Heart left ventricle (tissue), 16 donors: ENCODE results near the gene OXNAD1. TPM values are rescaled to one million over a fixed set of nuclear protein-coding genes. Genes with fewer than 3 reads are reported as not detected.

Source experiments
- ATAC-seq, 4 donors: fragments of 200-7000 bp; cut with Tn5 transposase; one replicate each; pipeline ENCODE4 v1.9.1; 2020 to 2022; ENCODE audit warnings: moderate library complexity in 4 of 4, mild to moderate bottlenecking in 3 of 4, moderate number of reproducible peaks in 1 of 4
- DNase-seq, 5 donors: peaks; one replicate each; pipeline ENCODE4 v3.0.0-alpha.2; 2020
- H3K27ac ChIP-seq, 12 donors: fragments of 200-600 bp; sonication (generic) in 4 of 12; one replicate each; pipeline versions ENCODE4 v1.5.0 to v1.8.0; 2016 to 2022; ENCODE audit warnings: mild to moderate bottlenecking in 2 of 12
- H3K27me3 ChIP-seq, 9 donors: fragments of 200-600 bp; sonication (generic) in 2 of 9; one replicate each; pipeline versions ENCODE4 v1.5.1 to v1.8.0; 2016 to 2022; ENCODE audit warnings: mild to moderate bottlenecking in 3 of 9
- H3K36me3 ChIP-seq, 9 donors: fragments of 200-600 bp; sonication (generic) in 2 of 9; one replicate each; pipeline versions ENCODE4 v1.5.0 to v1.8.0; 2018 to 2022; ENCODE audit warnings: mild to moderate bottlenecking in 2 of 9
- H3K4me1 ChIP-seq, 12 donors: fragments of 200-600 bp; sonication (generic) in 4 of 12; one replicate each; pipeline versions ENCODE4 v1.5.0 to v1.8.0; 2016 to 2022; ENCODE audit warnings: mild to moderate bottlenecking in 3 of 12
- H3K4me3 ChIP-seq, 12 donors: fragments of 200-600 bp; sonication (generic) in 4 of 12; one replicate each; pipeline versions ENCODE4 v1.5.0 to v1.8.0; 2017 to 2022; ENCODE audit warnings: mild to moderate bottlenecking in 9 of 12, moderate library complexity in 4 of 12
- H3K9me3 ChIP-seq, 12 donors: fragments of 200-600 bp; sonication (generic) in 4 of 12; one replicate each; pipeline versions ENCODE4 v1.5.0 to v1.8.0; 2016 to 2022; ENCODE audit warnings: mild to moderate bottlenecking in 1 of 12
- POLR2A ChIP-seq, 2 donors: fragments of 450-650 bp; IDR thresholded peaks; one replicate each; pipeline ENCODE4 v1.6.1; 2017; ENCODE audit warnings: antibody characterized with exemption in 2 of 2, mild to moderate bottlenecking in 2 of 2, moderate library complexity in 2 of 2
- WGBS, 4 donors: extraction: QIAGEN DNeasy Blood & Tissue Kit in 2 of 4; methylation state at CpG; one replicate each; pipeline versions ENCODE4 v1.1.5 to v1.1.7; 2013 to 2018; 5-methylcytosine and 5-hydroxymethylcytosine counted together
- intact Hi-C, 10 donors: fragments of 100-400 bp; cut with DNase I; formaldehyde crosslinking; loops; one replicate each; pipeline versions ENCODE4 v1.11.1 to v1.14.2; 2022
- polyA plus RNA-seq, 2 donors: library from polyadenylated mRNA; stranded (reverse); fragments of 200-250 nt; gene quantifications; one replicate each; pipeline ENCODE4 v1.2.3, GENCODE V29; 2013
- total RNA-seq, 9 donors: library from RNA; depleted of rRNA in 2 of 9; stranded (reverse); fragments of >200 nt in 2 of 9; fragmentation: NEBNext Ultra II Directional in 3 of 9; extraction: Animal tissue kit (Norgen Biotek cat#: 25700) in 3 of 9; gene quantifications; one replicate each; pipeline versions ENCODE4 v1.1.0 to v1.2.4, GENCODE V29; 2016 to 2023
- TF ChIP-seq, protein P1 (sequence below), 12 donors: fragments of 200-600 bp; sonication (generic) in 4 of 12; IDR thresholded peaks; one replicate each; pipeline versions ENCODE4 v1.5.0 to v1.8.0; 2018 to 2022; ENCODE audit warnings: antibody characterized with exemption in 12 of 12, mild to moderate bottlenecking in 5 of 12
- donor health status: ischemic (EF 13 %, LVEDD 7.1; RV severe dilation, severe dysfunction).
- donor health status: healthy with polysubstance abuse.
- donor health status: DM: no; HTN: yes; CAD: no.
- donor health status: DM: no; HTN: no; CAD: no.
- donor health status: ischemic (EF 25% LVEDD 6.9; RV normal size, moderate dysfunction).
- donor health status: ischemic (EF 25% LVEDD 5.7; RV mildly dilated, moderate dysfunction).
- donor health status: healthy.
- donor health status: DM: yes; HTN: yes; CAD: no.
- donor health status: ischemic (EF 35%, LVEDD 5.7; RV mildly dilated, moderate dysfunction).
- donor health status: nonischemic (EF 11% LVEDD 7.7; RV severe dilation, severe dysfunction).
- donor health status: DM: yes; HTN: yes; CAD: no.
- donor health status: PGD.
- donor health status: ischemic (EF 29% LVEDD 5.4; RV normal size, mild dysfunction).
- donor health status: nonischemic (EF 23%, LVEDD 6.1; RV moderate dilation, normal function).

OXNAD1 gene
- total and polyA plus RNA-seq, 11 donors = 7.3 to 26.9 (median 18.1) TPM

DNA sequence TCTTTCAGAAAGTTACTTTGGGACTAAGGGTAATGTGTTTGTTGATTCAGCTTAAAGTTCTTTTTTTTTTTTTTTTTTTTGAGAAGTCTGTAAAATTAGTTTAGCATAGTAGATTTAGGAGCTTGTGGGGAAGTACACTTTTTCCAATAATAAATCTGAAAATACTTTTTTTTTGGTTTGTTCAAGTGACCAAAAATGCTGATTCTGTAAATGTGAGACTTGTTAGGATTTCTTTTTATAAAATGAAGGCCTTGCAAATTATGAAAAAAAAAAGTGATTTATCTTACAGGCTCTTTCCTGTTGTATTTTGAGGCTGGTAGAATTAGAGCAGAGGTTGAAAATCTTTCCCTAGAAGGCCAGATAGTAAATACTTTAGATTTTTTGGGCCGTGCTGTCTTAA lies 7.6 kb downstream of the OXNAD1 start:
- H3K27me3 ChIP-seq = no peaks in the 10 kb centered on the region
- no peak for ATAC-seq
- 68 to 77% (median 72%) methylated on average over 1 of the region's 1 CpG for WGBS, 4 donors
- no peak for TF ChIP-seq POLR2A (IDR thresholded peaks at IDR 0.05)
- TF ChIP-seq, protein P1, sequence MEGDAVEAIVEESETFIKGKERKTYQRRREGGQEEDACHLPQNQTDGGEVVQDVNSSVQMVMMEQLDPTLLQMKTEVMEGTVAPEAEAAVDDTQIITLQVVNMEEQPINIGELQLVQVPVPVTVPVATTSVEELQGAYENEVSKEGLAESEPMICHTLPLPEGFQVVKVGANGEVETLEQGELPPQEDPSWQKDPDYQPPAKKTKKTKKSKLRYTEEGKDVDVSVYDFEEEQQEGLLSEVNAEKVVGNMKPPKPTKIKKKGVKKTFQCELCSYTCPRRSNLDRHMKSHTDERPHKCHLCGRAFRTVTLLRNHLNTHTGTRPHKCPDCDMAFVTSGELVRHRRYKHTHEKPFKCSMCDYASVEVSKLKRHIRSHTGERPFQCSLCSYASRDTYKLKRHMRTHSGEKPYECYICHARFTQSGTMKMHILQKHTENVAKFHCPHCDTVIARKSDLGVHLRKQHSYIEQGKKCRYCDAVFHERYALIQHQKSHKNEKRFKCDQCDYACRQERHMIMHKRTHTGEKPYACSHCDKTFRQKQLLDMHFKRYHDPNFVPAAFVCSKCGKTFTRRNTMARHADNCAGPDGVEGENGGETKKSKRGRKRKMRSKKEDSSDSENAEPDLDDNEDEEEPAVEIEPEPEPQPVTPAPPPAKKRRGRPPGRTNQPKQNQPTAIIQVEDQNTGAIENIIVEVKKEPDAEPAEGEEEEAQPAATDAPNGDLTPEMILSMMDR (IDR thresholded peaks at IDR 0.05) = no peak
- no peak for DNase-seq
- H3K9me3 ChIP-seq = no peaks in the 10 kb centered on the region
- H3K4me3 ChIP-seq = no peak overlapping the region
- intact Hi-C loops = no loop called here
- no peak overlapping the region for H3K27ac ChIP-seq
- peaks cover 0 to 18% (median 11%) of the 10 kb centered on the region in 12 donors for H3K4me1 ChIP-seq
- peaks cover 0 to 78% (median 62%) of the 10 kb centered on the region in 9 donors for H3K36me3 ChIP-seq

DNA sequence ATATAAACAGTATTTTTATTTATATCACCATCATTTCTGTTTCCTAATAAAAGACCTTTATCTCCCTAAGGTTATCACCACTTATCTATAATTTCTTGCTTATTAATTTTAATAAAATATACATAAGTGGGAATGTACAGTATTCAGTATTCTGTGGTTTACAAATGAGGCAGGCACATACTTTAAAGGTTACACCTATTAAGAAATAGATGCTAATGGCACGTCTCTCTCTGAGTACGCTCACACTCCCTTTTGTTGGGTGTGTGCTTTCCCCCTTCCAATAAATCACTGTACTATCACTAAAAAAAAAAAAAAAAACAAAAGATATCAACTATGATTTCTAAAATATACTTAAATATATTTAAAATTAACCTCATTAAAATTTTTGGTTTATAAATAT lies 8.9 kb downstream of the OXNAD1 start:
- no peak overlapping the region for H3K4me3 ChIP-seq
- no peak for ATAC-seq
- no peak for DNase-seq
- H3K36me3 ChIP-seq = peaks cover 0 to 84% (median 67%) of the 10 kb centered on the region in 9 donors
- no peaks in the 10 kb centered on the region for H3K27me3 ChIP-seq
- intact Hi-C loops = no loop called here
- WGBS, 4 donors = 94 to 96% (median 95%) methylated on average over 2 of the region's 2 CpGs
- no peaks in the 10 kb centered on the region for H3K9me3 ChIP-seq
- TF ChIP-seq POLR2A (IDR thresholded peaks at IDR 0.05) = no peak
- TF ChIP-seq, protein P1 (IDR thresholded peaks at IDR 0.05) = no peak
- no peak overlapping the region for H3K27ac ChIP-seq
- H3K4me1 ChIP-seq = peaks cover 0 to 13% (median 5%) of the 10 kb centered on the region in 12 donors

DNA sequence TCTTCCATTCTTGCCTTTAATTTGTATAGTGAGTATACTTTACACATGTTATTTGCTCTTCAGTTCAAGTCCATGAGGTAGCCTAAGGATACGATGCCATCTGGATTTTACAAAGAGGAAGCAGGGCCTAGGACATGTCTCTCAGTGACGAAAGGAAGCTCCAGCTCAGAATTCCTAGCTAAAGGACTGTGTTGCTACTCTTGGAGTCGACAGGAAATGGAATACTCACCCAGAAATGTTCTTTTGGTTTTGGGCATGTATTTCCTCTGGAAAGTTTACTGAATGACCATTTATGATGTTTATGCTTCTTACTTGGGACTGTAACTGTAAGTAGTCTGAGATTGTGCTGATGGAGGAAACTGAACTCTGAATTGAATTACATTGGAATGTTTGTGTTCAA lies 12.5 kb downstream of the OXNAD1 start:
- intact Hi-C loops = no loop called here
- Histone ChIP-seq H3K4me3 (no peak overlapping the region), H3K36me3 (peaks cover 0 to 68% (median 41%) of the 10 kb centered on the region in 9 donors), H3K9me3 (no peaks in the 10 kb centered on the region), H3K27ac (peak overlapping the region in 8 of 12 donors; percentile 3 to 47 (median 36)), H3K27me3 (no peaks in the 10 kb centered on the region), H3K4me1 (peaks cover 0 to 19% (median 10%) of the 10 kb centered on the region in 12 donors)
- ATAC-seq (peak in 3 of 4 donors; percentile 24 to 80 (median 36)), DNase-seq (no peak)
- TF ChIP-seq POLR2A (IDR thresholded peaks at IDR 0.05) = no peak
- TF ChIP-seq, protein P1 (IDR thresholded peaks at IDR 0.05) = no peak
- 54 to 68% (median 60%) methylated on average over 3 of the region's 3 CpGs for WGBS, 4 donors

DNA sequence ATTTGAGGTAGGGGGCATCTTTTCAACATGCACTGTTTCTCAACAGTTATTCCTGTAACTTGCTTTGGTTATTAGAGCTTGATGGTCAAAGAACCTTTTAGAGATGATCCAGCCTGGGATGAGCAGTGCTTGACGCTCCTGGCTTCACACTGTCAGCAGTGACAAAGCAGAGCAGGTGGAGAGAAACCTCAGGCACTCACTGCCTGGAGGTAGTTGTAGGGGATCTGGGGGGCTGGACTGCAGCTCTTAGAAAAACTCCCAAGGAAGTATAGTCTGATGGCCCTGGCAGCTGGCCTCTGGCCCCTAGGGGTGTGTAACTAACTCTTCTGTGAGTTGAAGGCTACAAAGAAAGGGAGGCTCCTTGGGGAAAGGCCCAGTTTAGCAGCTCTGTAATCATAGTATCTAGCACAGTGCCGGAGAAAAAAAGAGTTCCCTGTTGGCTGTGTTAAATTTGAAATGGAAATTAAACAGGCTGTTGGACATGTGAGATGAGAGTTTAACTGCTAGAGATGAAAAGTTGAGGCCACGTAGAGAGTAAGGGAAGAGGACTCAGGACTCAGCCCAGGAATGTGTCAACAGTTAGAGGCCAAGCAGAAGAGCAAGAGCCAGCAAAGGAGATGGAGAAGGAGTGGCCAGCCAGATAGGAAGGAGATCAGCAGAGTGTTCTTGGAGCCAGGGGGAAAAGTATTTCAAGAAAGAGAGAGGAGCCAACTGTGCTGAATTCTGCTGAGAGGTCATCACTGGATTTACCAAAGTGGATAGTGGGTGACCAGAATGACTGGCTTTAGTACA lies 14.2 kb downstream of the OXNAD1 start:
- Histone ChIP-seq H3K4me1 (peaks cover 0 to 19% (median 10%) of the 10 kb centered on the region in 12 donors), H3K27me3 (no peaks in the 10 kb centered on the region), H3K9me3 (no peaks in the 10 kb centered on the region), H3K36me3 (peaks cover 0 to 66% (median 37%) of the 10 kb centered on the region in 9 donors), H3K4me3 (no peak overlapping the region), H3K27ac (peak overlapping the region in 1 of 12 donors; percentile 14)
- no peak for TF ChIP-seq POLR2A (IDR thresholded peaks at IDR 0.05)
- TF ChIP-seq, protein P1 (IDR thresholded peaks at IDR 0.05) = no peak
- DNase-seq = no peak
- 50 to 57% (median 55%) methylated on average over 3 of the region's 3 CpGs for WGBS, 4 donors
- peak in 2 of 4 donors; percentile 12 to 51 for ATAC-seq
- intact Hi-C loops = no loop called here
